HG03139 (cell line): ENCODE results near the gene HOOK2.
"Not testable (repeated sequence)": the region's sequence is repeated elsewhere in the genome, so short reads cannot be mapped to it uniquely, and the experiment has no call there.

ENCODE experiments used
- ATAC-seq: cut with Tn5 transposase; IDR thresholded peaks from one replicate; pipeline ENCODE4 v1.9.1; 2021; ENCODE audit not compliant: unreplicated experiment

Gene HOOK2, protein sequence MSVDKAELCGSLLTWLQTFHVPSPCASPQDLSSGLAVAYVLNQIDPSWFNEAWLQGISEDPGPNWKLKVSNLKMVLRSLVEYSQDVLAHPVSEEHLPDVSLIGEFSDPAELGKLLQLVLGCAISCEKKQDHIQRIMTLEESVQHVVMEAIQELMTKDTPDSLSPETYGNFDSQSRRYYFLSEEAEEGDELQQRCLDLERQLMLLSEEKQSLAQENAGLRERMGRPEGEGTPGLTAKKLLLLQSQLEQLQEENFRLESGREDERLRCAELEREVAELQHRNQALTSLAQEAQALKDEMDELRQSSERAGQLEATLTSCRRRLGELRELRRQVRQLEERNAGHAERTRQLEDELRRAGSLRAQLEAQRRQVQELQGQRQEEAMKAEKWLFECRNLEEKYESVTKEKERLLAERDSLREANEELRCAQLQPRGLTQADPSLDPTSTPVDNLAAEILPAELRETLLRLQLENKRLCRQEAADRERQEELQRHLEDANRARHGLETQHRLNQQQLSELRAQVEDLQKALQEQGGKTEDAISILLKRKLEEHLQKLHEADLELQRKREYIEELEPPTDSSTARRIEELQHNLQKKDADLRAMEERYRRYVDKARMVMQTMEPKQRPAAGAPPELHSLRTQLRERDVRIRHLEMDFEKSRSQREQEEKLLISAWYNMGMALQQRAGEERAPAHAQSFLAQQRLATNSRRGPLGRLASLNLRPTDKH

DNA sequence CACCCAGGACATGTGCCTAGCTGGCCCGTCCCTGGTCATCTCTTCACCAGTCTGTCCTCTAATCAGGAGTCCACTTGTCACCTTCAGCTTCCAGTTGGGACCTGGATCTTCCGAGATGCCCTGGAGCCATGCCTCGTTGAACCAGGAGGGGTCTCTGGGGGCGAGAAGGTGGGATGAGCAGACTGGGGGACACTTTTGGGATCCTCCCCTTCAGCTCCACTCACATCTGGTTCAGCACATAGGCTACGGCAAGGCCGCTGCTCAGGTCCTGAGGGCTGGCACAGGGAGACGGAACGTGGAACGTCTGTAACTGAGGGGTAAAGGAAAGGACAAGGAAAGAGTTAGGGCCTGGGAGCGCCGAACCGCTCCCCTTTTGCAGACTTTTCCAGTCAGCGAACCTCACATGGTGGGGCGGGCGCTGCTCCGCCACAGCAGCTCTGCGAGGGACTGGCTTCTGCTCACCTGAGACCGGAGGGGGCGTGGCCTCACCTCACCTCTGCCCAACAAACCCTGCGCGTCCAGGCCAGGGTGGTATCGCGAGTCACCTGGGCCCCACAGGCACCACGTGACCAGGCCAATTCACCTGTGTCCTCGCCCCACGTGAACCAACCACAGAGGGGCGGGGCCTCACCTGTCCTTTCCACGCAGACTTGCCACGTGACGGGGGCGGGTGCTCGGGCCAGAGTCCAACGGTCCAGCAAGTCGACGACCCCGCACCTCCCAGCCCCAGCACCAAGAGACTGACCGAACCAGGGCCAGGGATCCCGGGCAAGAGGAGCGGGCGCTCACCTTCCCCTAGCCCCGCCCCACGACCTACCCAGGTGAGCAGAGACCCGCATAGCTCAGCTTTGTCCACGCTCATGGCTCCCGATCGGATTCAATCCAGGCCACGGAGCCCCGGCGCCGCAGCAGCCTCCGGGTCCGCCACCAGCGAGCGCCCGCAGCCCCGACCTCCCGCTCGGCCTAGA, at the start of gene HOOK2:
HOOK2 (minus strand) TSS at position 965 of the 968 bp plus-strand sequence; CDS start at position 862, 103 bp downstream.
- ATAC-seq = no peak

DNA sequence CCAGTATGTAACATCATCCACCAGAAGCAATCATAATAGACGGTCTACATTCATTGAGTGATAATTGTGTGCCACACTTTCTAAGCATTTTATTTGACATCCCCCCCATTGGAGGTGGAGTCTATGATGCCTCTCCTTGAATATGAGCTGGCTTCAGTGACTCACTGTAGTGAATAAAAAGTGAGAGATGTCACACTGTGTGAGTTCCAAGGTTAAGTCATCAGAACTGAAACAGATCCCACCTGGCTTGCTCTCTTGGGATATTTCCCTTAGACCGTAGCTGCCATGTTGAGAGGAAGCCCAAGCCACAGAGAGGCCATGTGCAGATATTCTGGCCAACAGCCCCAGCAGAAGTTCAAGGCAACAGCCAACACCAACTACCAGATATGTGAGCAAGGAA, 46.4 kb upstream of the HOOK2 start:
- no peak for ATAC-seq

DNA sequence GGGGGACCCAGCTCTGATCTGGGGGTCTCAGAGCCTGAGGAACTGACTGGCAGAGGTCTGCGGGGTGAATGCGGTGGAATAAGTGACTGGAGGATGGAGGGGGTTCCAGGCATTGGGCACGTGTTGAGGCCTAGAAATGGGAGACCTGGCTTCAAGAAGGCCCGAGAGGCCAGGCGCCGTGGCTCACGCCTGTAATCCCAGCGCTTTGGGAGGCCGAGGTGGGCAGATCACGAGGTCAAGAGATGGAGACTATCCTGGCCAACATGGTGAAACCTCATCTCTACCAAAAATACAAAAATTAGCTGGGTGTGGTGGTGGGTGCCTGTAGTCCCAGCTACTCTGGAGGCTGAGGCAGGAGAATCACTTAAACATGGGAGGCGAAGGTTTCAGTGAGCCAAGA, 42.5 kb upstream of the HOOK2 start:
- not testable (repeated sequence) for ATAC-seq

DNA sequence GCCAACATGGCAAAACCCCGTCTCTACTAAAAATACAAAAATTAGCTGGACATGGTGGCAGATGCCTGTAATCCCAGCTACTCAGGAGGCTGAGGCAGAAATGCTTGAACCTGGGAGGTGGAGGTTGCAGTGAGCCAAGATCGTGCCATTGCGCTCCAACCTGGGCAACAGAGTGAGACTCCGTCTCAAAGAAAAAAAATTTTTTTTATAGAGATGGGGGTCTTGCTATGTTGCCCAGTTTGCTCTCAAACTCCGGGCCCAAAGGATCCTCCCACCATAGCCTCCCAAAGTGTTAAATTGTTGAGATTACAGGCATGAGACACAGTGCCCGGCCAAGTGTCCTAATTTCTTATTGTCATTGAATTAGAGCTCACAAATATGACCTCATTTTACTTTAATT, 41.8 kb upstream of the HOOK2 start:
- not testable (repeated sequence) for ATAC-seq

DNA sequence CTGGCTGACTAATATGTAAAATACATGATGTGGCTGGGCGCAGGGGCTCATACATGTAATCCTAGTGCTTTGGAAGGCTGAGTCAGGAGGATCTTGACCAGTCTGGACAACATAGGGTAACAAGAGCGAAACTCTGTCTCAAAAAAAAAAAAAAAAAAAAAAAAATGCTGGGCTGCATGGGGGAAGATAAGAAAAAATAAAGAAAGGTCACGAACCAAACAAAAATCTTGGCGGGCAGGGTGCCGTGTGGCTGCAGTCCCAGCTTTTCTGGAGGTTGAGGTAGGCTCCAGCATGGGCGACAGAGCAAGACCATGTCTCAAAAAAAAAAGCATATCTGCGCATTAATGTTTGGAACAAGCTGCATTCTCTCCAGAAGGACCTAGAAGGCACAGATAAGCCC, 39.7 kb upstream of the HOOK2 start:
- no peak for ATAC-seq

DNA sequence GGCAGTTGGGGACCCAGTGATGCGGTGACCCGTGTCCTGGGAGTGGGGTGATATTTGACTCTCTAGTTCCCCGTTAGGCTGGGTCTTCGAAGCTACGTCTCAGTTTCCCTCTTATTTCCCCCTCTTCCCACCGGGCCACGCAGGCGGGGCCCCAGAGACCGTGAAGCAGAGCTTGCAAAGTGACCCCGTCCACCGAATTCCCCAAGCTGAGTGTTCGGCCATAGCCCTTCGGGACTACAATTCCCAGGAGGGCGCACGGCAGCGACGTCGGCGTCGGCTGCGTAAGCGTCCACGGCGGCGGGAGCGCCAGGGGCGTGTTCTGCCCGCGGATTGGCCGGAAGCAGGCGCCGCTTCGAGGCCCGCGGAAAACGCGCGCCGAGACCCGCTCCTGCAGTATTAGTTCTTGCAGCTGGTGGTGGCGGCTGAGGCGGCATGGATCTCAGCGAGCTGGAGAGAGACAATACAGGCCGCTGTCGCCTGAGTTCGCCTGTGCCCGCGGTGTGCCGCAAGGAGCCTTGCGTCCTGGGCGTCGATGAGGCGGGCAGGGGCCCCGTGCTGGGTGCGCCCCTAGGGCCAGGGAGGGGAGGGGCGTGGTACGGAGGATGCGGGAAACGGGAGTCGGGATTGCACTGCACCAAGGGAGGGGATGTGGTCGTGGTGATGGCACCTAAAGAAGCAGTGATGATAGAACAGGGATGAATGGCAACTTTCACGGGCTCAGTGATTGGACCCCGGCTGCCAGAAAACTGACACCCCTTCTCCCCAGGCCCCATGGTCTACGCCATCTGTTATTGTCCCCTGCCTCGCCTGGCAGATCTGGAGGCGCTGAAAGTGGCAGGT, 31.1 kb upstream of the HOOK2 start, which contains the start of gene RNASEH2A:
RNASEH2A (plus strand) TSS at position 343 of the 840 bp plus-strand sequence; CDS start at position 433, 90 bp downstream.
- peak; percentile 74 for ATAC-seq

DNA sequence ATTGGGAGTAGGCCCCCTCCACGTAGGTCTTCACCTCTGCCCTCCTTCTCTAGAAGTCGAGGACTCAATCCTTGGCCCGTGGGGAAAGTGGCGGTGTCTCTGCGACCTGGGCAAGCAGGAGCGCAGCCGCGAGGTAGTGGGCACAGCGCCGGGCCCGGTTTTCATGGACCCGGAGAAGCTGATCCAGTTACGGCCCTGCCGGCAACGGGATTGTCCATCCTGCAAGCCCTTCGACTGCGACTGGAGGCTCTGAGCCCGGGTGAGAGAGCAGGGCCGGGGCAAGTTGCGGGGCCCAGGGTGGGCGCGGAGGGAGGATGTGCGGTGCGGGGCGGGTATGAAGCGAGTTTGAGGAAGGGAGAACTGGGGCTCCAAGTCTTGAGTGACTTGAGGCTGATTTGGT, 28.7 kb upstream of the HOOK2 start:
- no peak for ATAC-seq

DNA sequence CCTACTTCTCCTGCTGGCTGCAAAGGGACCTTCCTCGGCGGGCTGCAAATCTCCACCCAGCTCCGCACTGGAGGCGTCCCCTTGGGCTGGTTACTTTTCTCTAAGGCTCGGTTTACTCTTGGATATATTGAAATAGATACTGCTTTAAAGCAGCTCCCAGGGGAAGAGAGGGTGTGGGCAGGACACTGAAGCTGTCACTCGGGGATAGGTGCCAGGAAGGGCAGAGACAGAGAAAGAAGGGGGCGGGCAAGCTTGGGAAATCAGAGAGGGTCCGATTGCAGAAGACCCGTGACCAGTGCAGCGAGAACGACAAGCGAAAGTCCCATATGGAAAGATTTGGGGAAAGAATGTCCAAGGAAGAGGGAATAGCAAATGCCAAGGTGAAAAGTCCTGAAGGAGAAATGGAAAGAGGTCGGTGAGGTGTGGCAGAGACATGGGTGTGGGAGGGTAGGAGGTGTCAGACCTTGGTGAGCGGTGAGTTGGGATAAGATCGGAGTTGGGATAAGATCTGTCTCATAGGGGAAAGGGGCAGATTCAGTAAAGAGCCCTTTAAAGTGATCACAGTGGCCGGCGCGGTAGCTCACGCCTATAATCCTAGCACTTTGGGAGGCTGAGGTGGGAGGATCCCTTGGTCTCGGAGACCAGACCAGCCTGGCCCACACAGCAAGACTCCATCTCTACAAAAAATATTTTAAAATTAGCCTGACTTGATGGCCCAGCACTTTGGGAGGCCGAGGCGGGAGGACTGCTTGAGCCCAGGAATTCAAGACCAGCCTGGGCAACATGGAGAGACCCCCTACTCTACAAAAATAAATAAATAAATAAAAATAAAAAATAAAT, 27.1 kb upstream of the HOOK2 start:
- ATAC-seq = no peak

DNA sequence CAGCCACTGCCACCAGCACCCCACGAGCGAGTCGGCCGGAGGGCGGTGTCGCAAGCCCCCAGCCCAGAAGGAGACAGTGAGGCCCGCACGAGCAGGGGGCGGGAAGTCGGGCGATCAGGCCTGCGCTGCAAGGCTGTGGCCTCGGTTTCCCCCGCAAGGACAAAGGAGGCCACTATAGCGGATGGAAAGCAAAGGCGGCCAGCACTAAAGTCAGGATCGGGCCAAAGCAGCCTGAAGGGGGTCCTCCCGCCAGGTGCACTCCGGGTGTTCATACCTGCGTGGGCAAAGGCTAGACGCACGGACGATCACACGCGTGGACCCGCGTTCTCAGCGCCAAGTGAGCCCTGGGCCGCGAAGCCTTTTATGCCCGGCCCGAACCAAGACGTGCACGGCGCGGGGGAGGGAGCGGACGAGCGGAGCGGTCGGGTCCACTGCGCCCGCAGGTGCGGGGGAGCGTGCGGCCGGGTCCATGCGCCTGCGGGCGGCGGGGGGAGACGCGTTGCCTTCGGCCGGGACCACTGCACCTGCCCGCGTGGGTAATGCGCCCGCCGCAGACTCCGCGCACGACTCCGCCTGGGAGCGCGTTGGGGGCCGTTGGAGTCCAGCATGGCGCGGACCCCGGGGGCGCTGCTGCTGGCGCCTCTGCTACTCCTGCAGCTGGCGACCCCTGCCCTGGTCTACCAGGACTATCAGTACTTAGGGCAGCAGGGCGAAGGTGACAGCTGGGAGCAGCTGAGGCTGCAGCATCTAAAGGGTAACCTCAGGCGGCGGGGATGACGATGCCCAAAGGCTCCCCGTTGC, 26.3 kb upstream of the HOOK2 start, which contains the start of the genes PRDX2 and THSD8:
PRDX2 (minus strand) TSS at position 335 of the 801 bp plus-strand sequence. CDS start 539 bp downstream, outside the sequence.
THSD8 (plus strand) TSS at position 604 of the 801 bp plus-strand sequence; CDS start at position 607, 3 bp downstream.
- no peak for ATAC-seq

DNA sequence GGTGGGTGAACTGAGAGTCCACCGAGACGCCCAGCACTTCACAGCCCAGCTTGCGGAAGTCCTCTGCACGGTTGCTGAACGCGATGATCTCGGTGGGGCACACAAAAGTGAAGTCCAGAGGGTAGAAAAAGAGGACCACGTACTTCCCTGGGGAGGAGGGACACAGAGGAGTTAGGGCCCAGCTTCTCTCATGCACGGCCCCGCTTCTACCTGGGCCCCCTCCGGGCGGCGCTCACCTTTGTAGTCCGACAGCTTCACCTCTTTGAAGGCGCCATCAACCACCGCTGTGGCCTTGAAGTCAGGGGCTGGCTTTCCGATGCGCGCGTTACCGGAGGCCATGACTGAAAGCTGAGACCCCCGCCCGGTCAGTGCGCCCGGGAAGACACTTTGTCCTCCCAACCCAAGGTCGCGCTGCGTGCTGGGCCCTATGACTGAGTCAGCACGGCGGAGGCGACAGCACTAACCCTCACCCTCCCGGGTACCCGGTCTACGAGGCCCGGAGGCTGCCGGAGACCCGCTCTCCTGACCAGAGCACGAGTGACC, 25.6 kb upstream of the HOOK2 start:
- no peak for ATAC-seq

DNA sequence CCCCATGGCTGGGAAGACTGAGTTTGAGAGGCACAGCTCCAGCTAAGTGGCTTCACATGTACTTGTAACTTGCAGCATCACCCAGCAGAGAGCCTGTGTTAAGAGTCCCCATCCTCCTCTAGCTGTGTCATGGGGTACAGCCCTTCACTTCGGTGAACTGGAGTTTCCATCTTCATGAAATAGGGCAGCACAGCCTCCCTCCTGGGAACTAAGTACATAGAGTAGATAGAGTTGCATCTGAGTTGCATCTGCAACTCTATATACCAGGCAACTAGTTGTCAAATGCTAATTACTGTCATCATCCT, 25.1 kb upstream of the HOOK2 start:
- ATAC-seq = no peak

DNA sequence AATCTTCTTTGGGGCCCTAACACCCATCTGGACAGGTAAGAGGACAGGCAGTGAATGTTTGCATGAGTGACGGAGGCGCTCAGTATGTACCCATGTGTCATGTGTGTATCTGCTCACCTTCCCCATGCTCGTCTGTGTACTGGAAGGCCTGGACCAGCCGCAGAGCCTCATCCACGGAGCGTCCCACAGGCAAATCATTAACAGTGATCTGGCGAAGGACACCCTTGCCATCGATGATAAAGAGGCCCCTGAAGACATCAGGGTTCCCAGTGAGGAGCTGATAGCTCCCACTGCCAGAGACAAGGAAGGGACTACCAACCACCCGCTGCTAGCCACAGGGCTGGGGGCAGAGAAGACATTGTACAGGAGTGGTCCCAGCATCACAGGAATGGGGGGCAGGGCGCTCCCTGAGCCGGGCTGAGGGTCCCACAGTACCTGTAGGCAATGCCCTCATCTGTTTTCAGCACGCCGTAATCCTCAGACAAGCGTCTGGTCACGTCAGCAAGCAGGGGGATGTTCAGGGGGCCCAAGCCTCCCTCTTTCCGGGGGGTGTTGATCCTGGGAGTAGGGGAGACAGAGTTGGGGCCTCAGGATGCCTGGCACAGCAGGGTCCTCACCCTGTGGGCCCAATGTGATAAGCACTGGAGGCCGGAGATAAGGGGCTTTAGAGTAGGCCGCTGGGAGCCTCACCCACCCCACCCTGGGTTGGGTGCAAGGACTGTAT, 24.6 kb upstream of the HOOK2 start:
- no peak for ATAC-seq

DNA sequence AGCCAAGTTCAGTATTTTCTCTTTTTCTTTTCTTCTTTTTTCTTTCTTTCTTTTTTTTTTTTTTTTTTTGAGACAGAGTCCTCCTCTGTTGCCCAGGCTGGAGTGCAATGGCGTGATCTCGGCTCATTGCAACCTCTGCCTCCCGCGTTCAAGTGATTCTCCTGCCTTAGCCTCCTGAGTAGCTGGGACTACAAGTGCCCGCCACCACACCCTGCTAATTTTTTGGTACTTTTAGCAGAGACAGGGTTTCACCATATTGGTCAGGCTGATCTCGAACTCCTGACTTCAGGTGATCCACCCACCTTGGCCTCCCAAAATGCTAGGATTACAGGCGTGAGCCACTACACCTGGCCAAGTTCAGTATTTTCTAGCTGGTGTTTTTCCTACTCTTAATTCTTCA, 22.3 kb upstream of the HOOK2 start:
- ATAC-seq = not testable (repeated sequence)

DNA sequence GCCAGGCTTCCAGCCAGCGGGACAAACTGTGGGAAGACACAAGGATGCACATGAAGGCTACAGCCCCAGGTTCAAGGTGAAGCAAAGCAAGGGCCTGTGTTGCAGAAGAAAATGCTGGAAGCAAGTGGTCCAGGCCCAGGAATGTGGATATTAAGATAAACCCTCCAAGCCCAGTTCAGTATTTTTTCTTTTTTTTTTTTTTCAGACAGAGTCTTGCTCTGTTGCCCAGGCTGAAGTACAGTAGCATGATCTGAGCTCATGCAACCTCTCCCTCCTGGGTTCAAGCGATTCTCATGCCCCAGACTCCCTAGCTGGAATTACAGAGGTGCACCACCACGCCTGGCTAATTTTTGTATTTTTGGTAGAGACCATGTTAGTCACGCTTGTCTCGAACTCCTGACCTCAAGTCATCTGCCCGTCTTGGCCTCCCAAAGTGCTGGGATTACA, 21.8 kb upstream of the HOOK2 start:
- no peak for ATAC-seq

DNA sequence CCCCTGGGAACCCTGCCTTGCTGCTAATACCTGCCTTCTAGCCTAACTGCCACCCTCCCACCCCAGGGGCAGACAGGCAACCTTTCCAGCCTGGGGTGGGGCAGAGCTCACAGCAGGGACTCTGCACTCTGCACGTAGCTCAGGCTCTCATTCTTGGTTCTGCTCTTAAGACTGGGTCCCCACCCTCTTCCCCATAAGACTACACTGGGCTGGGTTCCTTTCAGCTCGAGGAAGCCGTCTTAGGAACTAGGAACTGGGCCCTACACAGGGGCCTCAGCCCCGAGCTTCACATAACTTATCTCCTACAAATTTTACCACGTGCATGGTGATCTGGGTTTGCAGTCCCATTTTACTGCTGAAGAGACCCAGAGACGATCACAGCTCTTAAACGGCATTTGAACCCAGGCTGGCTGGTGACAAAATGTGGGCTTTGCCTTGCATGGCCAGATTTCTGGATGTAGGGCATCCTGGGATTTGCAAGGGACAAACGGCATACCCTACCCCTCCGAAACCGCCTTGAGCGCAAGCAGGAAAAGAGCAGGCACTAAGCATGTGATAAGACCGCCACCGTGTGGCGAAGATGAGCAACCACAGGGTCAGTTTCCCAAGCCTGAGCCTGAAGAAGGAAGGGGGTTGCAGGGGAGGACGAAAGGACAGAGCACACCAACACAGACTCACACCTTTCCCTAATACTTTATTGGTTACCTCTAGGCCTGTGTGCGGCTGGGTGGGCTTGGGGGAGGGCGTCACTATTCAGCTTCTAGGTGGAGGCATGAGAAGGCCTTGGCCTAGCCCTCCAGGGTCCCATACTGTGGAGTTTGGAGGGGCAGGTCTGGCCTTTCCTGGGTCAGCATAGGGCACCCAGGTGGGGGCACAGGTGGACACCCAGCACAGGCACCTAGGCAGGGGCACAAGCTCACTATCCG, 21.1 kb upstream of the HOOK2 start:
- no peak for ATAC-seq

DNA sequence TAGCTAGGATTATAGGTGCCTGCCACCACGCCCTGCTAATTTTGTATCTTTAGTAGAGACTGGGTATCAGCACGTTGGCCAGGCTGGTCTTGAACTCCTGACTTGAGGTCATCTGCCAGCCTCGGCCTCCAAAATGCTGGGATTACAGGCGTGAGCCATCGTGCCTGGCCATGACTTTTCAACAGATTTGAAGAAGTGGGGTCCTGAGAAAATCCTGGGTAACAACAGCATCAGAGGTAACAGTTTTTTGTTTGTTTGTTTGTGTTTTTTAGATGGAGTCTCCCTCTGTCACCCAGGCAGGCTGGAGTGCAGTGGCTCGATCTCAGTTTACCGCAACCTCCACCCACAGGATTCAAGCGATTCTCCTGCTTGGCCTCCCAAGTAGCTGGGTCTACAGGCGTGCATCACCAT, 19.6 kb upstream of the HOOK2 start:
- ATAC-seq = no peak
